NCI-H345 (cell line): ENCODE data around the gene STK32B.

Experiments used
- DNase-seq: peaks from one replicate; lab custom pipeline; 2025; lab: John Stamatoyannopoulos, UW

STK32B gene

GRCh38 chr4:5361968-5362367 lies 310.7 kb downstream of the STK32B start:
- DNase-seq = no peak

- DNase-seq = no peak
Observed at GRCh38 chr4:5364406-5364805, 313.1 kb downstream of the STK32B start.

DNA sequence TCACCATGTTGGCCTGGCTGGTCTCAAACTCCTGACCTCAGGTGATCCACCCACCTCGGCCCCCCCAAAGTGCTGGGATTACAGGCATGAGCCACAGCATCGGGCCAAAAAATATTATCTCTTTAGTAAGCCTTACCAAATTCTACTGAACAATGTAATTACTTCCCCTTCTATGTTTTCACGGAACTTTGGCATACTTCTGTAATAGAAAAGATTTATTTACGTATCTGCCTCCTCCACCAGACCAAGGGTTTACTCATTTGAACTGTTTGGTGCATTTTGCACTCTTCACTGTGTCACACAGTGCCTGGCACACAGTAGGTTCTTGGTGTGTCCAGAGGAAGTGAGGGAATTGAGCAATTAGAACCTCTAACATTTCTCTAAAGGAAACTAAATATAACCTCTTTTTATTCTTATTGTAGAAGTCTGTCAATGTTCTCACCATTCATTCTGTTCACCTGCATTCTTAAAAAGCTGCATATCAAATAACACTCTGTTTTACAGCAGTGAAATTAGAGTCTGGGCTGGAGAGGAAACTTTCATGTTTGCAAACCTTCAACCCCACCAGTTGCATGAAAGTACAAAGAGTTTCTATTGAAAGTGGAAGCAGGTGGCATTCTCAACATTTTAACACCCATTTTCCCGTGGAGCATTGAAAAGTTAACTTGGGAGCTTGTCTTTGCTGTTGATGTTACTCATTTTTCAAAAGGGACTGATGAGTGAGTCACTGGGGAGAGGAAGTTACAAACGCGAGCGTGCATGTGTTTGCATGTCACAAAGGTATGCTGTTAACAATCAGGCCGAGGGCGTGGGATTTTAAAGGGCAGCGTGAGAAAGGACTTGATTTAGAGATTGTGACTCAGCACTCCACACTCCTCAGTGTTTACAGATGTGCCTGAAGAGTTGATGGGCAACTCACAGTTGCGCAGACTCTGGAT lies 314.1 kb downstream of the STK32B start:
- DNase-seq = peak; percentile 80

DNA sequence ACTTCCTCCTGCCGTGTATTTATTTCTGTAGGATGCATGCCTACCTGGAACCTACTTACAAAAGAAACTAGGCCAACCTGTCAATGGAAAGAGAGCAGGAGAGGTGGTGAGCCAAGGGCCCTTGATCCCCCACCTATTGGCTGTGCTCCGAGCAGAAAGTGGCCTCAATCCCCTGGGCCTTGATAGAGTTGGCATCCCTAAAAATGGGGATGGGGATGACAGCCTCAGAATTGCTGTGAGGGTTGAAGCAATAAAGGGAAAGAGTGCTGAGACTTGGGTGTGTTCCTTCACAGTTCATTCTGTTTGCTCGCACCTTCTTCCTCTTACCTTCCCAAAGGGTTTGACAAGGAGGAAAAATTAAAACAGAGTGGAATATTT lies 314.7 kb downstream of the STK32B start:
- no peak for DNase-seq

DNA sequence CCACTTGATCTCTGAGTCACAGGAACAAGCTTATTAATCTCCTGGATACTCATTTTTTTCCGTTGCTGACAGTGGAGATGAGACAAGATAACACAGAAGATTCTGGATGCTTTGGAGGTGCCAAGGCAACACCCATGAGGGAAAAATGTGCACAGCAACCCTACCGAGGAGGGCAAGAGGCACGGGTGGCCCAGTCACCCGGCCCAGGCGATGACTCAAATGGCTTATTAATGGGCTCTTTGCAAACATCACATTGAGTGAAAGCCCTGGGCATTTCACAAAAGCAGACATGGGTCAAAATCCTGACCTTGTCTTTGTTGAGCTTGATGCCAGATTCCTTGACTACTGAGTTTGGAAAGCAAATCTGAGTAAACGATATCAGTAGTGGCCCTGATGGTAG lies 315.1 kb downstream of the STK32B start:
- DNase-seq = no peak

DNA sequence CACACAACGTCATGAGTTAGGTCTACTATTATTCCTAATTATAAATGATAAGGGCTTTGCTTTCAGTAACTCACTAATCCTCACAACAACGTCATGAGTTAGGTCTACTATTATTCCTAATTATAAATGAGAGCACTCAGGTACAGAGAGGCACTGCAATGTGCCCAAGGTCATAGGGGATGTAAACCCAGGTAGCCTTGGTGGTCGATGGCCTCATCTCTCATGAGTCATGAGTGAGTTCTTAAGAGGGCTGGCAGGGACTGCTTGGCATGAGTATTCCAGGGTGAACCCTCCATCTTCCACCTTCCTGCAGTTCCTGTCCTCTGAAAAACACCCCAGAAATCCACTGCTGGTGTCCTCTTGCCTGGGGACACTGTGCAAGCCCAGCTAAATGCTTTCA lies 317.1 kb downstream of the STK32B start:
- no peak for DNase-seq

- peak; percentile 1 for DNase-seq
Observed at GRCh38 chr4:5370286-5370685, 319.0 kb downstream of the STK32B start.

DNA sequence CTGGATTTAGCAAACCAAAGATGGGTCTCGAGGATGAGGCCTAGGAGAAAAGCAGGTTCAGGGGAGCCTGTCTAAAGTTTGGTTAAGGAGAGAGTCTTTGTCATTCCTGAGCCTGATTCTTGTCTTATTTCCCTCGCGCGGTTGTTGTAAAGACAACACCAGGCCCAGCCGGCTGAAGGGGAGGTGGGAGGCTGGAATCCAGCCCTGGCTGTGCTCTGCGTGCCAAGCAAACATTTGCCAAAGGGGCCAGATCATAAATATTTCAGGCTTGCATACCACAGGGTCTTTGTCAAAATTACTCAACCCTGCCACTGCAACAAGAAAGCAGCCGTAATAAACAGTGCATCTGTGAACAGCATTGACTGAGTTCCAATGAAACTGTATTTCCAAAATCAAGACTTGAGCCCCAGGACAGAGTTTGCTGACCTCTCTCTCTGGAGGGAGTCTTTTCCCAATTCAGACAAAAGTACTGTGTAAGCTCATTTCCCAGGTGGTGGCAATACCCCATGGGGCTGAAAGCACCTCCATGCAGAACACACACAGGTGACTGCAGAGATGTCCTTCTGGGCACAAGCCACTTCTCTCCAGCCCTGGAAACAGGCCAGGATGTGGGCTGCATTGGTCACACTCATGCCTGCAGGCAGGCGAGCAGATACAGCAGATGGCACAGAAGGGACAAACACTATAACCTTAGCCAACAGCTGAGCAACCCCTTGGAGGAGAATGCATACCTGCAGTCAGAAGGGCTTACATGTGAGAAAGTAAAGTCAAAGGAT lies 320.3 kb downstream of the STK32B start:
- DNase-seq = peak; percentile 56

DNA sequence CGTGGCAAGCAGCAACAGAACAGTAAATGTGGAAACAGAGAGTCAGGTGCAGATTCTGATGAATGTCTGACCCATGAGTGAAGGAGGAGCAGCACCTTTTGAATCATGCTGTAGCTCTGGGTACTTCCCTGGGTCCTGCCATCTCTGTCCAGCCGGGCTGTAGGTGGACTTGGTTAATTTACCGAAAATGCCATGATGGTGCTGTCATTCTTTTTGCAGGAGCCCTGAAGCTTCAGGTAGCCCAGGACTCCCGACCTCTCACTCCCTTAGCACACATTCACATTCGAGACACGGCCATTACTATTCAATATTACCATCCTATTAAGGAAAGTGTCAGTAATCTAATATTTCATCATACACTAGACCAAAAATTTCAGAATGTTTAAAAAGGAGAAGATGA lies 320.9 kb downstream of the STK32B start:
- DNase-seq = no peak

- DNase-seq = no peak
Observed at GRCh38 chr4:5373327-5373726, 322.0 kb downstream of the STK32B start.

DNA sequence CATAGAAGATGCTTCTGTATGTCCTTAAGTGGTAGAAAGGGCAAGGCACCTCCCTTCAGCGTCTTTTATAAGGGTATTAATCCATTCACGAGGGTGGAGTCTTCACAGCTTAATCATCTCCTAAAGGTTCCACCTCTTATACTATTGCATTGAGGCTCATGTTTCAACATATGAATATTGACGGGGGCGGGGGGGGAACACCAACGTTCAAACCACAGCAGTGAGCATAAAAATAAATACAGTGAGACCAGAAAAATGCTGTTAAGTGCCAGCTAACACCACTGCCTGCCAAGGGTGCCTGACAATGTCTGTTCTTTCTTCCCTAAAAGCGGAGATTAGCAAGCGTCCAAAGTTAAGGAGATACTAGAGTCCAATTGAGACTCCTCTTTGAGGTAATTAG lies 323.3 kb downstream of the STK32B start:
- DNase-seq = no peak

- no peak for DNase-seq
Observed at GRCh38 chr4:5374994-5375393, 323.7 kb downstream of the STK32B start.

DNA sequence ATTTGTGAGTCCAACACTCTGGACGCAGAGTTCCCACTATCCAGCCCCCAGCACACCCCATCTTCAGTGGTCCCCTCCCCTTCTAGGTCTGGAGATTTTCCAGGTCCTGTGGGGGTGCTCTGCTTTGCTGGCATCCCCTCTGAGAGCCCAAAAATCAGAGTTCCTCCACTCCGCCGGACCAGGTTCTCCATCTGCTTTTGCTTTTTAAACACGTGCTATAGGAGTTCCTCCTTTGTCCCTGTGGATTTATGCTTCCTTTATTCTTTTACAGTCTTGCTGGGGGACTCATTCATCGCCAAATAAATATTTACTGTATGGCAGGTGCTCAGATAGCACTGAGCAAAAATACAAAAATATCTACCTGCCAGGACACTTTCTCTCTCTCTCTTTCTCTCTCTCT lies 324.7 kb downstream of the STK32B start:
- DNase-seq = peak; percentile 42

DNA sequence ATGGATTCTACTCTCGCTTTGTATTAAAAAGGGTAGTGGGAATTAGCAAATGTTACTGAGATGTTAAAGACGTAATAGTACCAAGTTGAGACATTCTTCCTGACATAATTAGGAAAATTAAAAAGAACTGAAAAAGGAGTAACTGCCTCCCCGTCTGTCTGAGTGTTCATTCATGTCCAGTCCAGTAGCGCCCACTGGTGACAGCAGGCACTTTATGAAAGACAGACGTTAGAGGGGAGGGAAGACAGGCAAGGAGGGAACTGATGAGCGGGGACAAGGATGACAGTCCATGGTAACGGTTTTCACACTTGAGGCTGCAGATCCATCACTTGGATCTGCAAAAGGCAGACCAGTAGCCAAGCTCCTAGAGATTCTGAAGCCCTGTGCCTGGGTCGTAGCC lies 326.7 kb downstream of the STK32B start:
- peak; percentile 1 for DNase-seq

- no peak for DNase-seq
Observed at GRCh38 chr4:5379895-5380294, 328.6 kb downstream of the STK32B start.

- no peak for DNase-seq
Observed at GRCh38 chr4:5381961-5382441, 330.7 kb downstream of the STK32B start.

GRCh38 chr4:5383191-5383980 lies 332.1 kb downstream of the STK32B start:
- no peak for DNase-seq

DNA sequence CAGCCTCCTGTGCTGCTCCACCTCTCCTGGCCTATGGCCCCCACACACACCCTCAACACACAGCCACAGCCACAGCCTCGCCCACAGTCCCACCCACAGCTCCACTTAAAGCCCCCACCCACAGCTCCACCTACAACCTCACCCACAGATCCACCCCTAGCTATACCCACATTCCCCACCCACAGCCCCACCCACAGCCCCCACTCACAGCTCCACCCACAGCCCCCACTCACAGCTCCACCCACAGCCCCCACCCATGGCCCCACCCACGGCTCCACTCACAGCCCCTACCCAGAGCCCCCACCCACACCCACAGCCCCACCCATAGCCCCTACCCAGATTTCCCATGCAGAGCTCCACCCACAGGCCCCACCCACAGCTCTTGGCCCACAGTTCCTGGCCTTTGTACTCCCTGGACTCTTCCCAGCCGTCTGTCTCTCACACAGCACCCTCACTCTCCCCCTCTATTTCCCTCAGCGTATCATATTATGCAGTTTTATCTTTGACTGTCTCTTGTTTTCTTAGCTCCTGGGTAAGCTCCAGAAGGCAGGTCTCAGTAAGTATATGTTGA lies 334.5 kb downstream of the STK32B start:
- no peak for DNase-seq

DNA sequence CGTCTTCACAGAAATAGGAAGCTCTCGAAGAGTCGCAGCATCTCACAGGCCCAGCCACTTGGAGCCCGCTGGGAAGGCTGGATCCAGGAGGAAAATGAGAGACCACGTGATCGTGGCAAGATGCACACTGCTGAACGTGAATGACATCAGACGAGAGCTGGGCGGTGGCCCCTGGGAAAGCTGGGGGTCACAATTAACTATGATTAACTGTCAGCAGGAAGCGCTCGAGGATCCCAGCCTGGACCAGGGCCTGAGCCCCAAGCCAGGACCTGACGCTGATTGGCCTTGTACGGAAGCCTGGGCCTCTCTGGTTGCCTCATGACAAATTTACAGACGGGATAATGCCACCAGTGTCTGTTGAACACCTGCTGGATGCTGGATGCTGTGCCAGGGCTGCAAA lies 335.6 kb downstream of the STK32B start:
- no peak for DNase-seq

- no peak for DNase-seq
Observed at GRCh38 chr4:5387457-5387856, 336.2 kb downstream of the STK32B start.

GRCh38 chr4:5389756-5390310 lies 338.6 kb downstream of the STK32B start:
- no peak for DNase-seq

- no peak for DNase-seq
Observed at GRCh38 chr4:5391492-5391891, 340.2 kb downstream of the STK32B start.
